ENCODE data around the gene CDK5R2.

The CDK5R2 gene

DNA sequence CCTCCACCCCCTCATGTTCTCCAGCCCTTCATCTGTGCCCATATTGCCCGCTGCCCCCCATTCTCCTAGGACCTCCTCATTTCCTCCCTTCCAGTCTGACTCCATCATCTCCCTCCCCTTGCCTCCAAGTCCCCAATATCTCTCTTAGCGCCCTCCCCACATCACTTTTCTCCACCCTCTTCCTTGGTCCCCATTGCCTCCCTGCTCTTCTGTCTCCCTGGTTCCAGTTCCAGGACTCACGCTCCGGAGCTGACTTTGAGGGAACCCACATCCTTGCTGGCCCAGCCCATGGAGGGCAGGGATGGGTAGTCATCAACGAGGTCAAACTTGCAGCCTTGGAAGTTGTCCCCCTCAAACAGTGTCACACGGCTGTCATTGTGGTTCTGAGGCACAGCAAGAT lies 31.1 kb downstream of the CDK5R2 start:
- DNase-seq = no peak

DNA sequence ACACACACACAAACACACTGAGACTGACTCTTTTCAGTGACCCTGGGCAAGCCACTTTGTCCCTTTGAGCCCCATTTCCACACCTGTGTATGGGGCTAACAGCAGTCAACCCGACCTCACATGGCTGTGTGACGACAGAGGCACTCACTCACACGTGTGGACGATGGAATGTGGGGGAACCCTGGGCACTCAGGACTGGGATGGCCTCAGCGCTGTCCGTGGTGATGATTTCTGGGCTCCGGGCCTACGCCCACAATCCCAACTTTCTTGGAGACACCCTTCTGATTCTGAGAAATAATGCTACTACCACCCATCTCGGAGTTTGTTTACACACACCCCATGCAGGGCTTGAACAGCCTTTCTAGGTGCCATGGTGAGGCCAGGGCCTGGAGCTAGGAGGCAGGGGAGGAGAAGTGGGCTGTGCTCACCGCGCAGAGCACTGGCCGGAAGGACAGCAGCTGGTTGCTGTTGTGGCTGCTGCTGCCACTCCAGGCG lies 32.3 kb downstream of the CDK5R2 start:
- DNase-seq = no peak

GRCh38 chr2:218992196-218992595 lies 32.7 kb downstream of the CDK5R2 start:
- DNase-seq = no peak

GRCh38 chr2:218992703-218993344 lies 33.4 kb downstream of the CDK5R2 start:
- DNase-seq = no peak

- no peak for DNase-seq
Observed at GRCh38 chr2:218993345-218994315, 34.2 kb downstream of the CDK5R2 start, which contains the start of gene CRYBA2. CRYBA2 (minus strand) TSS chr2:218993422; CDS start chr2:218993176, 246 bp downstream.

DNA sequence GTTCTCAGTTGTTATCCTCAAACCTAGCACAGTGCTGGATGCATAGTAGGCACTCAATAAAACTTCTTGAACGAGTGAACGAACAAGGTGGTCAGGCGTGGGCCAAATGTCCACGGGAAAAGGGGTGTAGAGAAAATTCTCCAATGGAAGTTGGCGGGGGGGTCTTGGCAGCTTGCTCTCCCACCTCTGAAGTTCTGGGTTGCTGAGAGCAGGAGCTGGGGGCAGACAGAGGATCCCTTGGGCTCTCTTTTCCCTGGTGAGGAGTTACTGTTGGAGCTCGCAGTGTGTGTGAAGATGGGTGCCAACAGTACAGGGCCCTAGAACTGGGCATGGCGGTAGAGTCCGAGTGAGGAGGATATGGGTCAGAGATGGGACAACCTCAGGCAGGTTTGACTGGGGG lies 36.1 kb downstream of the CDK5R2 start:
- no peak for DNase-seq

DNA sequence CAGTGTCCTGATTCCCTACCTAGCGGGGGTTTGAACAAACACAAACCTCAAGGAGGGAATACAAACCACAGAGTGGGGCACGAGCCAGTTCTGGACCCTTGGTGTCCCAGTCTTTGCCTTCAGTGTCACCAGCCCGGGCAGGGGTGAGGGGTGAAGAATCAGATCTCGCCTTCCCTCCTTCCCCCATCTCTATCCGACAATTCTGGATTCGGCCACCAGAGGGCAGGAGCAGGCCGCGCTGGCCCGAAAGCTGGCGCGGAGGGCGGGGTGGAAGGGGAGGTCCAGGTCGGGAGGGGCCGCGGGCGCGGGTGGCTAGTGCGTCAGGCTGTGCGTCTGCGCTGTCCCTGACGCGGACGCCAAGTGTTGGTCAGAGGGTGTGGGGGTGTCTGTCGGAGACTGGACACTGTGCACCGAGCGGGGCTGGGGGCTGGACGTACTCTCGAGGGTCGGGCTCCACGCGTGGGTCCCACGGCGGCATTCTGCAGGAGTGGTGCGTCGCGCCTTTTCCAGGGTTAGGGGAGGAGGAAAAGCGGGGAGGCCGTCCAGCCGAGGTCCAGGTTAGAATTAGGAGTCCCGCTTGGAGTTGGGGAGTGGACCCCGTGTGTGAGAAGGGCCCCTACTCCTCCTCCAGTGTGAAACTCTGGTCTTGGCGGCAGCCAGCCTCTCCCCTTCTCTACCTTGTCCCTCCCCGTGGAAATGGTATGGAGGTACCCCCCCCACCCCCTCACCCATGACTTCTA lies 36.7 kb downstream of the CDK5R2 start:
- peak; percentile 84 for DNase-seq

DNA sequence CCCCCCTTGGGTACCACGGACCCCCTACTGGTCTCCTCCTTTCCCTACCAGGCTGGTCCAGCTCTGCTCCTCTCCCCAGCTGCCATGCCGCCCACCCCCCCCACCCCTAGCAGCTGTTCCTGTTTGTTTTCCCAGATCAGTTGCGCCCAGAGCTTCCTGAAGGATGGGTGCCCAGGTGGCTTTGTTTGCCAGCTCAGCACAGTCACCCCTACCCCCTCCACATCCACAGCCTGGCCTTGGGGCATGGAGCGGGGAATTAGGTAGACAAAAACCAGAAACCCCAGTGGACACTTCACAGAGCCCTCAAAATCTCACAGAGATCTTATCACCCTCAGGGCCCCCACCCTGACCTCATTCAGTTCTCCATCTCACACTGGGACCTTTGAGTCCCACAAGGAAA lies 37.5 kb downstream of the CDK5R2 start:
- DNase-seq = peak; percentile 87

GRCh38 chr2:218997731-218998130 lies 38.3 kb downstream of the CDK5R2 start:
- peak; percentile 45 for DNase-seq

DNA sequence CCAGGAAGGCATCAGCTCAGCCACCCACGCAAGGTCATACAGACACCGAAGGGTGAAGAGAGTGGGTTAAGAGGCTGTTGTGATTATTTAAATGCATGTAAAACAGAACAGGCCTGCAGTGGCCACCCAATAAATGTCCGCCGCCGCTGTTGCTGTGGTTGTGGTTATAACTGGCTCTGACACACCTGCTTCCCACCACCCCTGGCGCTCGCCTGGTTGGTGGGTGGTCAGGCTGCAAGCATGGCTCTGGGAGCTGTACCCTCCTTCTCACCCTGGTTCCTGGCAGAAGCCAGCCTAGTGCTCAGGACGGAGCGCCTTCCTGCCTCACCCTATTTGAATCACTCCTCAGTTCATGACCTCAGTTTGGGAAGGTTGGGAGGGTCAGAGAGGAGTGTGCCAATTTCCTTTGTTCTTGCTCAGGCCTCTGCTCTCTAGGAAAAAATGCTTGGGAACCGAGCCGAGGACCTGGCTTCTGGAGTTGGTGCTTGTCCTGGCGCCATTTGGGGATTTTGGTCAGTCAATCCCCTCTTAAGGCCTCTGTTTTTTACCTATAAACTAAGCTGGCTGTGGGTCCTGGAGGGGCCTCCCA lies 39.0 kb downstream of the CDK5R2 start:
- no peak for DNase-seq

GRCh38 chr2:218999021-218999880 lies 39.8 kb downstream of the CDK5R2 start:
- no peak for DNase-seq

DNA sequence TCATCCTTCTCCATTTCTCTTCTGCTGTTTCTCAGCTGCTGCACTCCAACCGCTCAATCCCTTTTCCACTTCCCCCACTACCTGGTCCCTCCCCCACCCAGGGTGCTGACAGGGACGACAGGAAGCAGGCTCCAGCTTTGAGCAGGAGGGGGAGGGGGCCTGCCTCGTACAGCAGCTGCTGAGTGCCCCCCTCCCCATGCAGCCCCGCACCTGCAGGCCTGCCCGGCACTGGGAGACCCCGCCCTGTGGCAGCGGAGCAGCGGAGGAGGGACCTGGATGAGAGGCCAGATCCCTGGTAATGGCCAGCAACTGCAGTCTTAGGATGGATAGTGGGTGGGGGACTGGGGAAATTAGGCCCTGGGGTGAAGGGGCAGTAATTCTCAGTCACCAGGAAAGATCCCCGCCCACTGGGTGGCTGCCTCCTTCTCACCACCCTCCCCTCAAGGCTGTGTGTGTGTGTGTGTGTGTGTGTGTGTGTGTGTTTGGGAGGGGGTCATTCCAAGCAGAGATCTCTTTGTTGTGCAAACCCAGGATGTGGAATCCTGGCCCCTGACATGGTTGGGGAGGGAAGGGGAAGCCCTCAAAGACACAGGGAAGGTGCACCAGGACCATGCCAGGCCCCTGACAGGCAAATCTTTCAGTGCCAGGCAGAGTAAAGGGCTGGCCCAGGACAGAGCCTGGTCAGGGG lies 40.6 kb downstream of the CDK5R2 start:
- DNase-seq = peak; percentile 82

DNA sequence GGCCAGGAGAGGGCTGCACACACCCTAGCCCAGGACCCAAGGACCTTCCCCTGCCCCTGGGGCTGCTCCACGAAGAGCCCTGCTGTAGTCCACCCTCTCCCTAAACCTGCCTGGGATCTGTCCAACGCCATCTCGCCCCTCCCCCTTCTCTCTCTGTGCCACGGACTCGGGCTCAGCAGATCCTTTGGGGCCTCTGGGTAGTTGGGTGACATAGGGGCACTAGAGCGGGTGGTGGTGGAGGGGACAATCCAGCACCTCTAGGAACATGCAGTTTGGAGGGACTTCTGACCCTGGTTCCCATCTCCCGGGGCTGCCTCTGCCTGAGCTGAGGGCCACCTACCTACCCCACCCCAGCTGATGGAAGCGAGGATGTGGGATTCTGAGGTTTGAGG lies 41.1 kb downstream of the CDK5R2 start:
- DNase-seq = peak; percentile 33

GRCh38 chr2:219001100-219001576 lies 41.7 kb downstream of the CDK5R2 start:
- no peak for DNase-seq

DNA sequence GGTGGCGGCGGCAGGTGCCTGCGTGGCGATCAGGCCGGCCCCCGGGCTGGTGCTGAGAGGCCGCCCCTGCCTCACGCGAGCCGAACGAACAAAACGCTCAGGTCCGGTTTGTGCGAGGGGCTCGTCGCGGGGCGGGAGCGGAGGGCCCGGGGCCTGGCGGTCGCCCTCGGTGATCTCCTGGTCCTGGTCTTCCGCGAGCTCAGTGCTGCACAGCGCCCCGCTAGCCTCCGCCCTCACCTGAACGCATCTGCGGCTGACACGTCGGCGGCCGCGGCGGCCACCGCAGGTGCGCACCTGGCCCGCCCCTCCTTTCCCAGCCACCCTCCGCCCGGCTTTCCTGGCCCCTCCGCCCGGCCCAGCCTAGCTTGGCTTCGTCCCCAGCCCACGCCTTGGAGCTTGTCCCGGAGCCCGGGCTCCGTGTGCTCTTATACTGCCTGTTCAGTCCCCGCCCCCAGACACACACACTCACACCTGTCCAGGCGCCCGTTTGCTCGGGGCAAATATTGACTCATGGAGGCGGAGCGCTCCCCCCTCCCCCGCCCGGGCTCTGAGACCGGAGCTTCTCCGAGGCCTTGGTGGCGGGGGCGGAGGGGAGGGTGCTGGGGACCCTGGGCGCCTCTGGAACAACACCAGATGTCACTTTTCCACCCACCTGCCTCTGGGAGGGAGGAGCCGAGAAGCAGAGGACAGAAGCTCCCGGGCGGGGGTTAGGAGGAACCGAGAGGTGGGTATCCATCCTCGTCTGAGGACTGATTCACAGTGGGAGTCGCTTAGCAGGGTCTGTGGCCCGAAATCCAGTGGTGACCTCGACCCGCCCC lies 42.3 kb downstream of the CDK5R2 start:
- DNase-seq = peak; percentile 99

- no peak for DNase-seq
Observed at GRCh38 chr2:219002395-219003266, 43.2 kb downstream of the CDK5R2 start.

- DNase-seq = no peak
Observed at GRCh38 chr2:219003267-219003634, 43.8 kb downstream of the CDK5R2 start.

DNA sequence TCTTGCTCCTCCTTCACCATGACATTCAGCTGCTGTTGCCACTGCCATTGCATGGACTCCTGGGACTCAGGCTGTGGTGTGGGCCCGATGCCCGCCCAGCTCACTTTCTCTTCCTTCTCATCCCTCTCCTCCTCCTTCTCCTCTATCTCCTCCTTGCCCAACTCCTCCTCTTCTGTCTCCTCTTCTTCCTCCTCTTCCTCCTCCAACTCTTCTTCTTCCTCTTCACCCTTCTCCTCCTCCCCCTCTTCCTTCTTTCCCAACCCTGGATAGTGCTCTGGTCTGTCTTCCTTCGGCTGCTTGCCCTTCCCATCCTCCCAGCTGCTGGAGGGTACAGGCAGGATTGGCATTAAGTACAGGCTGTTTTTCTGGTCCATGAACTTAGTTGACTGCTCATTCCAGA lies 44.5 kb downstream of the CDK5R2 start:
- no peak for DNase-seq

DNA sequence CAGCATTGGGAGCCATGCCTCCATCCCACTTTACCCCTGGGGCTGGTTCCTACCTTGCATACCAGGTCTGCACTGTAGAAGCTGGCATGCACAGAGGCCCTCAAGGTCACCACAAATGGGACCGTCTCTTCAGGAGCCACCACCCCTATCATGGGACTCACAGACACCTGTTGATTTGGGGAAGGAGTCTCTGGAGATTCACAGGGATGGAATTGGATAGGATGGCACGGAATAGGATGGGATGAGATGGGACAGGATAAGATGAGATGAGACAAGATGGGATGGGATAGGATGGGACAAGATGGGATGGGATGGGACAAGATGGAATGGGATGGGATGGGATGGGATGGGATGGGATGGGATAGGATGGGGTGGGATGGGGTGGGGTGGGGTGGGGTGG lies 49.8 kb downstream of the CDK5R2 start:
- DNase-seq = no peak
